Glomerular visceral epithelial cell (primary cell): ENCODE results near the gene ZNF30.
A peak's percentile ranks its signal among the peaks of the same experiment; 100 is the strongest.
"Not testable (repeated sequence)": the region's sequence is repeated elsewhere in the genome, so short reads cannot be mapped to it uniquely, and the experiment has no call there.

Experiments
- DNase-seq: peaks from one replicate; pipeline ENCODE4 v3.0.0-alpha.2; 2016; ENCODE audit errors: extremely low spot score

ZNF30 gene

GRCh38 chr19:34960103-34960805, 33.6 kb downstream of the ZNF30 start:
- DNase-seq = peak; percentile 98

GRCh38 chr19:34960940-34961679, 34.4 kb downstream of the ZNF30 start:
- DNase-seq = peak; percentile 16

DNA sequence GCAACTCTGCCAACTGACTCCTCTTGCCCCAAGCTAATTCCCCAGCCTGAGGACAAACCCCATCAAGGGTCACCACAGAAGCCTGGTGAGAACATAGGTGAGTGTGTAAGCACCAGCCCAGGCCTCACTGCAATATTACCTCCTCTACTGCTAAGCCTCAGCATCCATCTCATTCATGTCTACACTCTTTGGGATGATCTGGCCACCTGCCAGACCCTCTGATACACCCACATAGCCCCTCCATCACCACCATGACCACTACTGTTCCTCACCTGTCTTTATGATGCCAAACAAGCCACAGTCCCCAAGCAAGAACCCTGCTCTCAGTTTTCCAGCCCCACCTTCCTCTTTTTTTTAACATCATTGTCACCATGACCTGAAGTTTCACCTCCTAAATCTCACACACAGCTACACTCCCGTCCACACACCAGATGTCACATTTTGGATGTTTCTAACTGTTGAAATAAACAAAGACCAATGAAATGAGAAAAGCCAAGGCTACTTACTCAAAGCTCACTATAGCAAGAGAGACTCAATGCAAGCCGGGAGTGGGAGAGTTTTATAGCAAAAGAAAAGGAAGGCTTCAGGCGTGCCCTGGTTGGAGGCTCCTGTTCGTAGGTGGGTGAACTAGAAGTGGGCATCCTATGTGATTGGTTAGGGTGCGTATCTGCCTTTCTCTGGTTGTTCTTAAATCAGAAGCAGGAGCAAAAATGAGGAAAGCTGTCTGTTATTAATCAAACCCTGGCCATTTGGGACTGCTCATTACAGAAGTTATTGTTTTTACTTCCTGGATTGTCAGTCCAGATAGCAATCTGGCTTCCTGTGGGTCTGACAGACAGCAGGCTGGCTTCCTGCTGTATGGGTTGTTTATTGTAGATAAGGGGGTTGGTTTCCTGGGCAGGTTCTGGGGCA, 35.3 kb downstream of the ZNF30 start:
- no peak for DNase-seq

- no peak for DNase-seq
Observed at GRCh38 chr19:34962687-34963572, 36.2 kb downstream of the ZNF30 start.

GRCh38 chr19:34963573-34964406, 37.1 kb downstream of the ZNF30 start, which contains the start of gene ZNF792:
TSS of gene ZNF792 (minus strand) at chr19:34964229. CDS start at chr19:34963662, 567 bp downstream.
- peak; percentile 61 for DNase-seq

- no peak for DNase-seq
Observed at GRCh38 chr19:34964598-34964997, 37.9 kb downstream of the ZNF30 start.

GRCh38 chr19:34965505-34965904, 38.8 kb downstream of the ZNF30 start:
- DNase-seq = not testable (repeated sequence)

GRCh38 chr19:34967551-34967950, 40.8 kb downstream of the ZNF30 start:
- DNase-seq = no peak

DNA sequence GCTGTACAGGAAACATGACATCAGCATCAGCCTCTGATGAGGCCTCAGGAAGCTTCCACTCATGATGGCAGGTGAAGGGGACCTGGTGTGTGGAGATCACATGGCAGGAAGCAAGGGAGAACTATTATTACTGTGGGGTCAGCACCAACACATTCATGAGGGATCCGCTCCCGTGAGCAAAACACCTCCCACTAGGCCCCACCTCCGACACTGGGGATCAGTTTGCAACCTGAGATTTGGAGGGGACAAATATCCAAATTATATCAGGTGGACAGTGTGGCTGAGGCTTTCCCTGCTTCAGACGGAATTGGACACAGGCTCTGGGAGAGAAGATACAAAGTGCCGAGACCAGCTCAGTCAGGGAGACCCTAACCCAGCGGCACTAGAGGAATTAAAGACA, 43.0 kb downstream of the ZNF30 start:
- no peak for DNase-seq

GRCh38 chr19:34970185-34970780, 43.6 kb downstream of the ZNF30 start:
- DNase-seq = not testable (repeated sequence)

GRCh38 chr19:34972163-34972705, 45.5 kb downstream of the ZNF30 start:
- no peak for DNase-seq

DNA sequence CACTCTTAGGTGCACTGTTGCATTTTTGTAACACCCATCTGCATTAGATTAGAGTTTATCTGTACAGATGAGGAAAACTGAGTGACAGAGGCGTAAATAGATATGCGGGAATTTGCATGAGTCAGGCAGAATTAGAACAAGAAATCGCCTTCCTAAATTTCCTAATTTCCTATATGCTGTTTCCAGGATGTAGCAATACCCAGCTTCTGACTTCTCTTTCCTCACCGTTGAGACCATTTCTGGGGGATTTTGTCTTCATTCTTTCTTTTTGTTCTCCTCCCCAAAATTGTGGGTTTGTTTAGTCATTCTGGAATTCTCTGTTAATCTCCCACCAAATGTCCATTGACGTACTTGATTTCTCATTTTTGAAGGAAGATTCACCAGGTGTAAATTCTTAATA, 47.9 kb downstream of the ZNF30 start:
- no peak for DNase-seq

DNA sequence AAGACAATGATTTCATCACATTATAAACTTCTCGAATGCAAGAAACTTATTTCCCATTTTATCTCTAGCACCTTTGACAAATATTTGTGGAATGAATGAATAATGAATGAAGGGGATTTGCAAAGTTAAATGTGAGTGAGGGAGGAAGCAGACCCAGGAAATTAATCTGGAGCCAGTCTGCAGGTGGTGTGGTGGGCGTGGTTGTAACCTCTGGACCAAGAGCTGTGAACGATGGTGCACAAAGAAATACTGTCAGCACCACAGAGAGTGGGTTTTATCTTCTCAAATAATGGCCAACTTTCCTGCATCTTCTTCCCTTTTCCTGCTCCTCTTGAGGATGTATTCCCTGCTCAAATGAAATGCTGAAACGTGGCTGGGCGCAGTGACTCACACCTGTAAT, 48.4 kb downstream of the ZNF30 start:
- no peak for DNase-seq

GRCh38 chr19:34976611-34977010, 49.9 kb downstream of the ZNF30 start:
- DNase-seq = no peak

DNA sequence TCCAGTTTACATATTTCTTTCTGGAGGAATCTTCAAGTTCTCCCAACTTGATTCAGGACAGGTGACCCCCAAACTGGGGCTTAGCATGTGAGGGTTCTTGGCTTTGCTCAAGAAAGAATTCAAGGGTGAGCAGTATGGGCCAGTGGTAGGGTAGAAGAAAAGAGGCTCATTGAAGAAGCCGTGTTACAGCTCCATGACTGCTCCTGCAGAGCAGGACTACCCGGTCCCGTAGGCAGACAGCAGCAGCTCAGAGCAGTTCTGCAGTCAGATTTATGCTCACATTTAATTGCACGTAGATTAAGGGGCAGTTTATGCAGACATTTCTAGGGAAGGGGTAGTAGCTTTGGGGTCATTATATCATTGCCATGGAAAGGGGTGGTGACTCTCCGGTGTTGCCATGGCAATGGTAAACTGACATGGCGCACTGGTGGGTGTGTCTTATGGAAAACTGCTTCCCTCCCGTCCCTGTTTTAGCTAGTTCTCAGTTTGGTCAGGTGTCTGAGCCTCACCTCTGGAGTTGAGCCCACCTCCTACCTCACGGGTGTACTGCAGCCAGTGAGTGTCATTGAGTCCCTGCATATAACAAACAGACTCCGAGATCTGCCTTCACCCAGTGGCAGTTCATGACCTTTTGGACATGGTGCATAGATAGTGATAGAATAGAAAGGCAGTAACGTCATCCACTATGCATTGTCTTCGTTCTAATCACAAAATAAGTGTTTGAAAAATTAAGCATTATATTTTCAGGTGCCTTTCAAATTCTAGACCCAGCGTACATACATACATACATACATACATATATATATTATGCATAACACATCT, 53.3 kb downstream of the ZNF30 start:
- DNase-seq = no peak

GRCh38 chr19:34982275-34982674, 55.6 kb downstream of the ZNF30 start:
- DNase-seq = no peak

GRCh38 chr19:34983786-34984185, 57.1 kb downstream of the ZNF30 start:
- DNase-seq = no peak

DNA sequence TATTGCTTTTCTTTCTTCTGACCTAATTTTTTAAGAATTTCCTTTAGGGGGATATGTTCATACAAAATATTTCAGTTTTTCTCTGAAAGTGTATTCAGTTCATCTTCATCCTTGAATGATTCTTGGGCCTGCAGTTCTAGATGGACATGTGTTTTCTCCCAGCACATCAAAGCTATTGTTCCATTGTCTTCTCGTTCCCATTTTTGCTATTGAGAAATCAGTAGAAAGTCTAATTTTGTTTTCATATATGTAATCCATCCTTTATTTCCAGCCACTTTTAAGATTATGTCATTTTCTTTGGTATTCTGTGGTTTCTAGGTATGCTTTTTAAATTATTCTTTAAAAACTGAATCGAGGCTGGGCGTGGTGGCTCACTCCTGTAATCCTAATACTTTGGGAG, 57.6 kb downstream of the ZNF30 start:
- no peak for DNase-seq
